ENCODE data around the gene ZSWIM8.

DNA sequence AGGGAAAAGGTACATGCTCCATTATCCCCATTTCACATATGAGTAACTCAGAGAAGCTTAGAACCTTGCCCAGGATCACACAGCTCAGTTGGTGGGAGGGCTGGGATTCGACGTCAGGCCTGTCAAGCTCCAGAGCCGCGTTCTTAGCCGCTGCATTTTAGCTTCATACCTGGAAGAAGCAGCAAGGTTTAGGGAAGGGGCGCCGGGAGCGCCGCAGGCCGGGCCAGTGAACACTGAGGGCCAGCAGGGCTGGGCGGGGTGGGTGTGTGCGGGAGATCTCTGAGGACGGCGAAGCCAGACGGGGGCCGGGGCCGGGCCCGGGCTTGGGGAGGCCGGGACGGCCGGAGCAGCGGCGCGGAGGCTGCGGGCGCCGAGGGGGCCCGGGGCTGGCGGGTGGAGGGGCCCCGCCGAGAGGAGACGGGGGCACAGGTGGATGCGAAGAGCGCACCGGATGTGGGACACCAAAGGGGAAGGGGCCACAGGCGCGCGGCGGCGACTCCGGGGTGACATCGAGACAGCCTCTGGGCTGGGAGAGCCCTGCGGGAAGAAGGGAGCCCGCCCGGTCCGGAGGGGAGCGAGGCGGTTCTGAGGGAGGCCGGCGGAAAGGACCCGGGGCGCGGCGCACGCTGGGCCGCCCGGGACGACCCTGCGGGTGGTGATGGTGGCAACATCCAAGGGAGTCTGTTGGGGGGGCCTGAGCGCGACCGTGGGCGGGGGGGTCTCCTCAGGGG lies 25.5 kb downstream of the ZSWIM8 start:
- no peak for TF ChIP-seq RAD21 (IDR thresholded peaks at IDR 0.05; ENCODE audit: low read depth)
- TF ChIP-seq CREB1 (IDR thresholded peaks at IDR 0.05; ENCODE audit: low read depth): no peak
- TF ChIP-seq TAF1 (IDR thresholded peaks at IDR 0.05; ENCODE audit: low read depth): no peak
- no peak for TF ChIP-seq MAX (IDR thresholded peaks at IDR 0.05)
- no peak for TF ChIP-seq REST (IDR thresholded peaks at IDR 0.05; ENCODE audit: low read depth)
- peak; percentile 75; the same call in 1 of the 2 replicates for TF ChIP-seq ZBTB7A (IDR thresholded peaks at IDR 0.05; ENCODE audit: low read depth)
- no peak for TF ChIP-seq NFIC (IDR thresholded peaks at IDR 0.05)
- TF ChIP-seq EP300 (IDR thresholded peaks at IDR 0.05; ENCODE audit: borderline replicate concordance): no peak
- TF ChIP-seq TEAD4 (IDR thresholded peaks at IDR 0.05): no peak
- TF ChIP-seq USF1 (IDR thresholded peaks at IDR 0.05): no peak
- no peak for TF ChIP-seq TCF12 (IDR thresholded peaks at IDR 0.05; ENCODE audit: low read depth)
- TF ChIP-seq CEBPB (IDR thresholded peaks at IDR 0.05): no peak
- no peak for TF ChIP-seq YY1 (IDR thresholded peaks at IDR 0.05; ENCODE audit: low read depth)
- TF ChIP-seq EGR1 (IDR thresholded peaks at IDR 0.05): no peak
